C1 segment of cervical spinal cord (tissue), 14 donors: ENCODE measurements around the gene PRKG1.
"Not testable (repeated sequence)": the region's sequence is repeated elsewhere in the genome, so short reads cannot be mapped to it uniquely, and the experiment has no call there.

Experiments
- DNase-seq, 14 donors: peaks; one replicate each; lab custom pipeline; 2025; lab: John Stamatoyannopoulos, UW

Gene PRKG1

GRCh38 chr10:51422311-51423120, 348.2 kb downstream of the PRKG1 start:
- peak in 4 of 14 donors; percentile 4 to 23 (median 12) for DNase-seq

DNA sequence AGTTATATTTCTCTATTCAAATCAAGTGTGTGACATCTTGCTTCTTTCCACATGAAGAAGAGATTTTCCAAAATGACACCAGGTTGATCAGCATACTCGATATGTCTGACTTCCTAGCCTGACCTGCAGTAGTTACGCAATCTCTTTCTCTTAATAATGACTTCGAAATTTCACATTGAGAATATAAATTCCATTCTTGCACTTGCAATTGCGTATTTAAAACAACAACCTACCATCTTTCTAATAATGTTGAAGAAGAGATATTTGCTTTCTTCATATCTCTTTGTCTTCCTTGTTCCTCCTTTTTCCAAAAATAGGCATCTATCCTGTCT, 348.8 kb downstream of the PRKG1 start:
- DNase-seq: no peak

- no peak for DNase-seq
Measured at GRCh38 chr10:51425431-51425830, 351.1 kb downstream of the PRKG1 start.

DNA sequence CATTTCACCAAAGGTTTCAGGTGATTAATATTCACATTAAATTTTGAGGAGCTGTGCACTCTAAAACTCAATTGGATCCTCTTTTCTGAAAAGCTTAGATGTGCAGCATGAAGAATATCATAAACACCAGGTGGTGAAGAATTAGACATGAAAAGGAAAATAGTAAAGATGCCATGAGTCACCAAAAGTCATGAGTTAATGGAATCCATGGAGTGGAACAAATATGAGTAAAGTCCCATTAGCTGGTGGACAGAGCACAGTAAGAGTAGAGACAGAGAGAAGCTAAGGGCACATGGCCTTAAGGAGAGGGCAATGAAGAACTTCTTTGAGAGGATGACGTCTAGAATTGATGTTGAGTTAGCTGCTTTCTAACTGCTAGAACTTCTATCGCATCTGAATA, 353.5 kb downstream of the PRKG1 start:
- no peak for DNase-seq

DNA sequence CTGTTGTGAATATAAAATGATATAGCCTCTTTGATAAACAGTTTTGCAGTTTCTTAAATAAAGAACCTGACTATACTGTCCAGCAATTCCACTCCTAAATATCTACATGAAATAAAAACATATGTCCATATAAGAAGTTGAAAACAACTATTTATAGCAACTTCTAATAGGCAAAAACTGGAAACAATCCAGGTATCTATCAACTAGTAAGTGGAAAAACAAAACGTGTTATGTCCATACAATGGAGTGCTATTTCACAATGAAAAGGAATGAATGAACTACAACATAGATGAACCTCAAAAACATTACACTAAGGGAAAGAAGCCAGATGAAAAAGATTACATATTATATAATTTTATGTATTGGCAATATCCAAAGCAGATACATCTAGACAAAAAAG, 356.2 kb downstream of the PRKG1 start:
- DNase-seq: no peak

- DNase-seq: no peak
Measured at GRCh38 chr10:51433949-51434475, 359.7 kb downstream of the PRKG1 start.

DNA sequence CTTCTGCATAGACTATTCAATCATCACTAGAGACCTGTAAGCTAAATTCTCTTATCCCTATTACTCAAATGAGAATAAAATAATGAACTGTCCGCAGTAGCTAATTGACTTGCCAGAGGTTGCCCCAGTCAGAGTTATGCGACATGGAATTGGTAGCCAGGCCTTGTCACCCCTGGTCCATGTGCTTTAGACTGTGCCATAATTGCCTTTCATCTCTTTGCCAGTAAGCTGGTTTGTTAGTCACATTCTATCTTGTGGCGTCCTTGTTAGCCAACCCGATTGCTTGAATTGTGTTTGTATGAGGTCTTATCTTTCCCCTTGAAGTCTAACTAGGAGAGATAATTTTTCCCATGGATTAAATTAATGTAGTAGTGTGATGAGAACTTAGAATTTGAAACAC, 362.5 kb downstream of the PRKG1 start:
- no peak for DNase-seq

GRCh38 chr10:51439645-51440044, 365.4 kb downstream of the PRKG1 start:
- no peak for DNase-seq

DNA sequence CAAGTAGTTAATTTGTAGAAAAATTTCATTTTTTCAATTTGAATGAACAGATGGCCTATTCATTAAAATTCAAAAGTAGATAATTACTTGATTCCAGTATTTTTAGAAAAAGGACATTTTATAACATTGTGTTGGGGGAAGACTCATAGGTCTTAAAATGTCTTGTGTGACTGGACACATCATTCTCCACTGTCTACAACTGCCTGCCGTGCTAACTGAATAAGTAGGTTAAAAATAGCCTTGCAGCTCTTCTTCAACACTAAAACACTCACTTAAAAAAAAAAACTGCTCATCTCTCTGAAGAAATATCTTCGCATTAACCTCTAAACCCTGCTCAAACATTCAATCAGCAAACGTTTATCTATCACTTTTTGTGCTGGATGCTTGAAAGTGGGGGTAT, 371.3 kb downstream of the PRKG1 start:
- no peak for DNase-seq

GRCh38 chr10:51447119-51447518, 372.8 kb downstream of the PRKG1 start:
- DNase-seq: no peak

GRCh38 chr10:51455762-51456161, 381.5 kb downstream of the PRKG1 start:
- not testable (repeated sequence) for DNase-seq

GRCh38 chr10:51459476-51459875, 385.2 kb downstream of the PRKG1 start:
- DNase-seq: no peak

DNA sequence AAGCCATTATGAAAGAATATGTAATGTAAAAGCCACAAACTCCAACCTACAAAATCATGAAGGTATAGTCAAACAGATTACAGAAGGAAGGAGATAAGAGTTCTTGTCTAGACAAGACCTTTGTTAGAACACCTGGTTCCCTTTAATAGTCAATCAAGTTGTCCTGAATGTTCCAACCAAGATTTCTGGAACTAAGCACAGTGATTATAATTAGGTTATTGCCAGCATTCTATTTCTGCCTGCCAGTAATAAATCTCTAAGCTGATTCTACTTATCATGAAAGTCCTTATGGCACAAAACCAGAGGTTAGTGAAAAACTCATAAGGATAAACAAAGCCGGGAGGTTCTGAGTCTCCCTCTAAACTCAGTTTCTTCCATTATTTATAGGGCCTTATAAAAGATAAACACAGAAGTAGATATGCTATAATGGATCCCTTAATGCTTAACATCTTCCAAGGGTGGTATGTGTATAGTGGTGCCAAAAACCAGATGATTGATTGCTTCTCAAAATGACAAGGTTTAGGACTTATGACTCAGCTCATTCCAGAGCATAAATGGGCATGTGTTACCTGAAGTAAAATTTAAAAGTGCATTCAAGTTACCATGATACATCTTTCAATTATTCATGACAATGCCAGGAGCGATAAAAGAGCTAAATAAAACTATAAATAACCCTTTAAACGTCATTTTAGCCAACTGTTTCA, 387.9 kb downstream of the PRKG1 start:
- DNase-seq: no peak

DNA sequence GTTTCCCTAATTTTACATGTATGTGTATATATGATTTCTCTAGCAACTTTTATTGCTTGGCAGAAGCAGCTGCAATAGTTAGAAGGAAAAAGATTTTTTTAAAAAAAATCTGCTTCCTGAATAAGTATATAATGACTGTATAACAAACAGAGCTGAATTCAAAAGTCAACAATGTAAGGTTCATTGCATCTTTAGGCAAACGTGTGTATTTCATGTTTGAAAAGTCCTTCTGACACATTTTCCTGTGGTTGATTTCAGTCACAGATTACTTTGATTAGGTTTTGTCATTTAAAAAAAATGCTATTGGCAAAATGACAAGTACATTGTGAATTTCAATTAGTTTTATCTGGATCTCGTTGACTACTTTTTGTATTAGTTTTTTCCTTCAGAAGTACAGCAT, 394.1 kb downstream of the PRKG1 start:
- no peak for DNase-seq

DNA sequence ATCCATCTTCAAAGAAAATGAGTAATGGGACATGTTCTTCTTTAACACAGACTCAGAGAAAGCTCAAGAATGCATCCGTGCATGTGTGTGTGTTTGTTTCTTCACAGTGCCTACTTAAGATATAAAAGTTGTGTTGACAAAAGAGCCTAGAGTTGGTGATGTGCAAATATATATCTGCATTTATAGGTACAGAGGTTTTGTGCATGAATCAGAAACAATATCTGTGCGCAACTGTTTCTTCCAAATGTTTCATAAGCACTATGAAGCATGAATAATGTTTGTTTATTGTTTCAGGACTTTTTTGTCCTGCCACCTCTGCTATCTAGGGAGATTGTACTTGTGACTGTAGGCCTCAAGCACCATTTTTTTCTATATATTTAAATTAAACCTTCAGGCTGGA, 395.4 kb downstream of the PRKG1 start:
- no peak for DNase-seq

- no peak for DNase-seq
Measured at GRCh38 chr10:51471271-51471670, 397.0 kb downstream of the PRKG1 start.

GRCh38 chr10:51472154-51472553, 397.9 kb downstream of the PRKG1 start:
- no peak for DNase-seq

DNA sequence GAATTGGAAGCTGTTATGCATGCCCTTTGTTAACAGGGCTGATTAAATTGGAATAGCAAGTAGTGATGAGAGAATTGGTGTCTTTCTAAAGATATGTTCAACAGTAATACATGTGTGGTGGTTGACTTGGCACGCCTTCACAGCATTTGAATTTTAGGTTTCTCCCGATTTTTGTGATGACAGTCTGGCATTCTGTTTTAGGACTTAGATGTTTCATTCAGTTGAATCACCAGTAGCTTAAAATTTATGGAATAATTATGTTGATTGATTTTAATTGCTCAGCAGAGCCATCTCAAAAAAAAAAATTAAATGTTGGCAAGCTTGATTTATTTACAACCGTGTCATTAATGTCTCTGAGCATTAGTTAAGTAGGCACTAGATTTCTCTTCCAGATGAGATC, 405.4 kb downstream of the PRKG1 start:
- DNase-seq: no peak

DNA sequence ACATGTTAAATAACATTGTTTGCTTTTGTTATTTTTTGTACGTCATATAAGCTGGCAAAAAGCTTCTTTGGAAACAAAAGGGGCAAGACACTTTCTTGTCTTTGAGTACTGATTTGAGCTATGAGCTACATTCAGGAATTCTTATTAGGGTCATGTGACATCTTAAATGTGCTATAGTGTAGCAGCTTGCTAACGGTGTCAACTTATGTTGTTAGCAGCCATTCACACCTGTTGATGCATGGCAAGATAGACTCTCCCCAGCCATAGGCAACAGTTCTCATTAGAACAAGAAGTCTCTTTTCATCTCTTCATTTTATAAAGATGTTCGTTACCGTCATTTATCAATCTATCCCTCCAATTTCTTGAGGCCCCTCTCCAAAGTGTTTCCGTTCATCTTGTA, 411.4 kb downstream of the PRKG1 start:
- DNase-seq: no peak

DNA sequence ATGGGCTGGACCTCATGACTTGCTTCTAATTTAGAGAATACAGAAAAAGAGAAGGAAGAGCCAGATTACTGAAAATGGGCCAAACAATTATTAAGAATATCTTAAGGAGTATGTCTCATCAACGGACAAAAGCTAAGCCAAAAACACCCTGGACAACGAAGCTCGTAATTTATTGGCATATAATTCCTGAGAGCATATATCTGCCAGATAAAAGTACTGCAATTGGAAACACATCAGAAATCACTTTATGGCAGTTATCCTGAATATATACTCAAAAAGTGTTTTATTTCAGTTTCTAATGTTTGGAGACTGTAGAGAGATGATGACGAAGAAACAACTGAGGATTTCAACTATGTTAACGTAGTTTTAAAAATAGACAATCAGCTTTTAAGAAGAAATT, 413.3 kb downstream of the PRKG1 start:
- no peak for DNase-seq

DNA sequence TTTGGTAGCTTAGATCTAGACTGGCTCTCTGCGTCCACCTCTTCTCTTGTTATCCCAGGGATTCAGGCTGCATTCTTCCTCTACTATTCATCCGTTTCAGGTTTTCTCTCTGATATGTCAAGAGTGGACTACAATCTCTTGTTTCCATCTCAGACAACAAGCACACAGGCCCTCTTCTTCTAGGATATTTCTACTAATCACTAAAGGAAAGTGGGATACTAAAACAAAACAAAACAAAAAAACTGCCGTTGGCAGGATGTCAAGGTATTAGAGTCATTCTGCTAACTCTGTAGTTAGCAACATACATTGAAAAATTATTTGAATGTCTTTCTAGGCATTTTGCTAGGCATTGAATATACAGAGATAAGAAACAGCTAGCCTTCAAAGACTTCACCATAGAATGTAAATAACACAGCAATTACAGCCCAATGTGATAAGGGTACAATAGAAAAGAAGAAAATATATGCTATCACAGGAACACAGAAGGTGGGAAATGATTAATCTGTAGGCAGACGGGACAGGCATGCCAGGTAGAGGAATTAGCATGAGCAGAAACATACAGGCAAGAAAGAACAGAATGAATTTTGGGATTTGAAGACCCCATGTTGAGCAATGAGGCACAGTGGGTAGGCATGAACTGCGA, 414.6 kb downstream of the PRKG1 start:
- DNase-seq: no peak

GRCh38 chr10:51498424-51498823, 424.1 kb downstream of the PRKG1 start:
- no peak for DNase-seq

GRCh38 chr10:51501396-51501795, 427.1 kb downstream of the PRKG1 start:
- peak in 1 of 14 donors; percentile 2 for DNase-seq
